ENCODE measurements around the gene KMT2B. TPM values are rescaled to one million over a fixed set of nuclear protein-coding genes. Genes with fewer than 3 reads are reported as not detected.
A peak's percentile ranks its signal among the peaks of the same experiment; 100 is the strongest.

The KMT2B gene
- total and polyA plus RNA-seq, 9 of the 15 experiments (the other 6 are each of a cell fraction or from before 2014, with no cell fraction given), result 0.63 to 43.9 (median 8.1) TPM

- H2AFZ ChIP-seq (ENCODE audit: low read depth, low read length), result no peak overlapping the region
- no peak for ATAC-seq
- no peak for DNase-seq (ENCODE audit: extremely low read depth in 1 of 4, low spot score in 3 of 4)
- 96% methylated on average over 4 of the region's 4 CpGs for WGBS (ENCODE audit: insufficient coverage, low coverage, missing lambda C conversion rate)
- peaks cover 38% of the 10 kb centered on the region; the same call in 2 of the 3 replicates for H3K36me3 ChIP-seq (ENCODE audit: control insufficient read depth, insufficient read depth, low read length)
- in situ Hi-C loops (cut with MboI), result no loop called here
- peaks cover 17% of the 10 kb centered on the region for H3K79me2 ChIP-seq (ENCODE audit: control insufficient read depth, insufficient read depth, low read length)
- H3K27ac ChIP-seq (ENCODE audit: extremely low read depth, low read depth, low read length), result no peak overlapping the region
- intact Hi-C loops (cut with micrococcal nuclease), result no loop called here
- ChIA-PET CTCF (ENCODE audit: low intra/inter-chr PET ratio) (interaction anchor here (0.5 kb wide), 1 partner anchor 12 kb away, joined by 3 read pairs; no protein-coding TSS in a partner anchor), POLR2A (interaction anchor here (1.2 to 2.0 kb wide), 2 partner anchors 9 to 12 kb away, joined by 4 to 9 read pairs; no protein-coding TSS in a partner anchor)
- H4K20me1 ChIP-seq (replicated peaks; ENCODE audit: control insufficient read depth, insufficient read depth, low read length), result no peaks in the 10 kb centered on the region; the same call in 1 of the 2 replicates
- no TSS peak for BruUV-seq (replicated peaks)
- H3K9me3 ChIP-seq (replicated peaks; ENCODE audit: control insufficient read depth, insufficient read depth, low read depth, low read length), result no peaks in the 10 kb centered on the region; the same call in 1 of the 2 replicates
- TF ChIP-seq RNF219 (CRISPR knock-in tag; IDR thresholded peaks at IDR 0.05) (no peak), THAP12 (CRISPR knock-in tag; IDR thresholded peaks at IDR 0.05) (no peak), ZNF165 (CRISPR knock-in tag; IDR thresholded peaks at IDR 0.05; ENCODE audit: borderline replicate concordance) (no peak), ZNF12 (CRISPR knock-in tag; IDR thresholded peaks at IDR 0.05) (peak; percentile 99), MEF2D (tag; conservative IDR thresholded peaks at IDR 0.05; ENCODE audit: low read depth) (no peak), ZNF830 (CRISPR knock-in tag; IDR thresholded peaks at IDR 0.05) (no peak), OTX1 (CRISPR knock-in tag; IDR thresholded peaks at IDR 0.05) (no peak), ZNF57 (CRISPR knock-in tag; IDR thresholded peaks at IDR 0.05) (no peak)
- H3K4me3 ChIP-seq, result no peak overlapping the region
- H3K27me3 ChIP-seq (ENCODE audit: control insufficient read depth in 2 of 2, insufficient read depth in 2 of 2, low read length in 2 of 2), result no peaks in the 10 kb centered on the region
- H3K4me1 ChIP-seq (replicated peaks in 1 of 2; ENCODE audit: control insufficient read depth in 2 of 2, insufficient read depth in 2 of 2, low read length in 2 of 2), result peaks cover 13 to 25% of the 10 kb centered on the region in 2 experiments
- no peak for FAIRE-seq
- H3K4me2 ChIP-seq (ENCODE audit: insufficient read depth, low read length), result no peak overlapping the region
- H3K9me1 ChIP-seq (ENCODE audit: control insufficient read depth, insufficient read depth, low read length), result no peaks in the 10 kb centered on the region
- no peak overlapping the region for H3K9ac ChIP-seq (ENCODE audit: insufficient read depth in 1 of 2, low read depth in 2 of 2, low read length in 2 of 2)
Measured at GRCh38 chr19:35760711-35761349, 43.0 kb downstream of the KMT2B start.

Data from K562 (cell line).